H9 (cell line): ENCODE measurements around the gene EPS15. TPM values are rescaled to one million over a fixed set of nuclear protein-coding genes. Genes with fewer than 3 reads are reported as not detected.

Experiments
- DNase-seq: peaks from one replicate; pipeline ENCODE4 v3.0.0-alpha.2; 2017
- H2AFZ ChIP-seq: one replicate; pipeline ENCODE4 v1.6.1; 2013; ENCODE audit warnings: mild to moderate bottlenecking, low read length, control low read depth, moderate library complexity
- H2AK5ac ChIP-seq: 2 replicates; pipeline ENCODE4 v1.6.1; 2013; ENCODE audit warnings: low read length, control low read depth, mixed read lengths; ENCODE audit not compliant: insufficient read length
- H2BK120ac ChIP-seq: one replicate; pipeline ENCODE4 v1.6.1; 2013; ENCODE audit warnings: low read depth, mild to moderate bottlenecking, low read length, control low read depth, inconsistent platforms; ENCODE audit not compliant: poor library complexity, severe bottlenecking
- H2BK12ac ChIP-seq: 2 replicates; pipeline ENCODE4 v1.6.1; 2013; ENCODE audit warnings: low read length, control low read depth, mixed read lengths, low read depth; ENCODE audit not compliant: insufficient read length
- H2BK15ac ChIP-seq: 2 replicates; pipeline ENCODE4 v1.6.1; 2013; ENCODE audit warnings: low read depth, low read length, control low read depth
- H2BK20ac ChIP-seq: one replicate; pipeline ENCODE4 v1.6.1; 2013; ENCODE audit warnings: low read depth, mild to moderate bottlenecking, low read length, control low read depth, inconsistent platforms; ENCODE audit not compliant: poor library complexity, severe bottlenecking
- H2BK5ac ChIP-seq: 2 replicates; pipeline ENCODE4 v1.6.1; 2013; ENCODE audit warnings: low read length, control low read depth, mixed read lengths; ENCODE audit not compliant: insufficient read length
- H3K14ac ChIP-seq: 2 replicates; pipeline ENCODE4 v1.6.1; 2013; ENCODE audit warnings: low read length, control low read depth; ENCODE audit not compliant: insufficient read depth
- H3K18ac ChIP-seq: 2 replicates; pipeline ENCODE4 v1.6.1; 2013; ENCODE audit warnings: low read depth, mild to moderate bottlenecking, mixed read lengths, low read length, control low read depth; ENCODE audit not compliant: insufficient read length
- H3K23ac ChIP-seq: 2 replicates; pipeline ENCODE4 v1.6.1; 2013; ENCODE audit warnings: low read length, control low read depth, mixed read lengths, low read depth; ENCODE audit not compliant: insufficient read length
- H3K23me2 ChIP-seq: 2 replicates; pipeline ENCODE4 v1.6.1; 2013; ENCODE audit warnings: low read depth, mild to moderate bottlenecking, mixed read lengths, low read length, control low read depth; ENCODE audit not compliant: insufficient read length, poor library complexity, severe bottlenecking
- H3K27ac ChIP-seq: 2 replicates; pipeline ENCODE4 v1.5.1; 2013; ENCODE audit warnings: low read length, control low read depth, mixed read lengths, low read depth; ENCODE audit not compliant: insufficient read length
- H3K27me3 ChIP-seq: 2 replicates; pipeline ENCODE4 v1.6.1; 2013; ENCODE audit warnings: low read length, control low read depth, inconsistent platforms; ENCODE audit not compliant: insufficient read depth
- H3K4ac ChIP-seq: 2 replicates; pipeline ENCODE4 v1.6.1; 2013; ENCODE audit warnings: low read depth, mild to moderate bottlenecking, control low read depth, inconsistent platforms, low read length, moderate library complexity
- H3K4me1 ChIP-seq: 2 replicates; pipeline ENCODE4 v1.6.1; 2013; ENCODE audit warnings: low read length, control low read depth, inconsistent platforms; ENCODE audit not compliant: insufficient read depth
- H3K4me2 ChIP-seq: 2 replicates; pipeline ENCODE4 v1.6.1; 2013; ENCODE audit warnings: low read length, control low read depth, mixed read lengths; ENCODE audit not compliant: insufficient read length, insufficient read depth
- H3K56ac ChIP-seq: 2 replicates; pipeline ENCODE4 v1.6.1; 2013; ENCODE audit warnings: low read depth, mild to moderate bottlenecking, mixed read lengths, low read length, control low read depth; ENCODE audit not compliant: insufficient read length
- H3K79me1 ChIP-seq: 2 replicates; pipeline ENCODE4 v1.6.1; 2013; ENCODE audit warnings: low read depth, mild to moderate bottlenecking, moderate library complexity, low read length, control low read depth, inconsistent platforms; ENCODE audit not compliant: insufficient read depth, poor library complexity, severe bottlenecking
- H3K79me2 ChIP-seq: 2 replicates; pipeline ENCODE4 v1.6.1; 2013; ENCODE audit warnings: low read length, control low read depth, inconsistent platforms; ENCODE audit not compliant: insufficient read depth
- H3K9ac ChIP-seq: 2 replicates; pipeline ENCODE4 v1.6.1; 2013; ENCODE audit warnings: low read length, control low read depth, mixed read lengths; ENCODE audit not compliant: insufficient read length; ENCODE audit errors: extremely low read depth
- H3K9me3 ChIP-seq: one replicate; pipeline ENCODE4 v1.6.1; 2013; ENCODE audit warnings: low read depth, low read length, inconsistent platforms; ENCODE audit not compliant: control insufficient read depth
- H3T11ph ChIP-seq: one replicate; pipeline ENCODE4 v1.6.1; 2013; ENCODE audit warnings: mild to moderate bottlenecking, low read length, control low read depth, inconsistent platforms
- H4K20me1 ChIP-seq: one replicate; pipeline ENCODE4 v1.6.1; 2013; ENCODE audit not compliant: control insufficient read depth, insufficient read length, insufficient read depth
- H4K5ac ChIP-seq: 2 replicates; pipeline ENCODE4 v1.6.1; 2013; ENCODE audit warnings: low read depth, mild to moderate bottlenecking, mixed read lengths, low read length, control low read depth; ENCODE audit not compliant: insufficient read length
- H4K8ac ChIP-seq: replicated peaks from 2 replicates; pipeline ENCODE4 v1.6.1; 2013; ENCODE audit warnings: low read length, control low read depth, mixed read lengths, low read depth; ENCODE audit not compliant: insufficient read length
- H4K91ac ChIP-seq: 2 replicates; pipeline ENCODE4 v1.6.1; 2013; ENCODE audit warnings: low read depth, mild to moderate bottlenecking, moderate library complexity, mixed read lengths, low read length, control low read depth; ENCODE audit not compliant: insufficient read length
- H3K27ac Mint-ChIP-seq, 3 experiments: 2 replicates in 2 of 3; 3 replicates in 1 of 3; pipeline ENCODE4 v1.8.0; 2020 to 2021; ENCODE audit warnings: mixed read lengths in 3 of 3, mild to moderate bottlenecking in 1 of 3, moderate library complexity in 1 of 3
- H3K27me3 Mint-ChIP-seq: 2 replicates; pipeline ENCODE4 v1.8.0; 2021; ENCODE audit warnings: low read depth, mild to moderate bottlenecking, moderate library complexity, mixed read lengths
- H3K36me3 Mint-ChIP-seq, 3 experiments: 2 replicates in 2 of 3; 3 replicates in 1 of 3; pipeline ENCODE4 v1.8.0; 2020 to 2021; ENCODE audit warnings: low read depth in 3 of 3, mixed read lengths in 3 of 3; ENCODE audit not compliant: insufficient read depth in 1 of 3
- H3K4me1 Mint-ChIP-seq, 2 experiments: 2 replicates each; pipeline ENCODE4 v1.8.0; 2020; ENCODE audit warnings: mixed read lengths in 2 of 2
- H3K4me3 Mint-ChIP-seq, 2 experiments: 2 replicates in 1 of 2; 3 replicates in 1 of 2; pipeline ENCODE4 v1.8.0; 2020 to 2021; ENCODE audit warnings: mild to moderate bottlenecking in 2 of 2, mixed read lengths in 2 of 2, moderate library complexity in 1 of 2
- H3K9me3 Mint-ChIP-seq, 2 experiments: 2 replicates in 1 of 2; 3 replicates in 1 of 2; pipeline ENCODE4 v1.8.0; 2020; ENCODE audit warnings: mild to moderate bottlenecking in 2 of 2, mixed read lengths in 2 of 2, moderate library complexity in 1 of 2
- WGBS: extraction: QIAGEN DNeasy Blood & Tissue Kit; methylation state at CpG from one replicate; pipeline ENCODE4 v1.1.7; 2013; ENCODE audit warnings: missing lambda C conversion rate, low lambda C conversion rate, mixed read lengths; ENCODE audit not compliant: insufficient read length; ENCODE audit errors: extremely low coverage; 5-methylcytosine and 5-hydroxymethylcytosine counted together
- total RNA-seq: library from RNA; stranded (reverse); gene quantifications from 2 replicates; pipeline ENCODE4 v1.2.1, GENCODE V29; 2021
- TF ChIP-seq, protein P1 (sequence below): fragments of 200-600 bp; sonication (generic); conservative IDR thresholded peaks from 3 replicates; pipeline ENCODE4 v1.8.0; 2021; ENCODE audit warnings: antibody characterized with exemption, mild to moderate bottlenecking

EPS15 gene
- total RNA-seq, 1 experiment from 2014 or later = 44.1 TPM

GRCh38 chr1:51497340-51497739 lies 21.7 kb downstream of the EPS15 start:
- Histone ChIP-seq H3K23me2 (no peaks in the 10 kb centered on the region), H2AK5ac (no peak overlapping the region), H2BK12ac (no peak overlapping the region), H2BK5ac (no peak overlapping the region), H3K14ac (no peak overlapping the region), H3K9ac (no peak overlapping the region), H2AFZ (no peak overlapping the region), H3K4me2 (no peak overlapping the region), H3K27me3 (no peaks in the 10 kb centered on the region), H3K79me1 (no peaks in the 10 kb centered on the region), H4K8ac (no peak overlapping the region), H4K20me1 (no peaks in the 10 kb centered on the region), H3K9me3 (no peaks in the 10 kb centered on the region), H3K27ac (no peak overlapping the region), H4K5ac (no peak overlapping the region), H2BK20ac (no peak overlapping the region), H2BK15ac (no peak overlapping the region), H3K4ac (no peak overlapping the region), H4K91ac (no peak overlapping the region), H3K18ac (no peak overlapping the region), H3K56ac (no peak overlapping the region), H3K4me1 (no peaks in the 10 kb centered on the region), H3K23ac (no peak overlapping the region), H3T11ph (no peak overlapping the region), H3K79me2 (peaks cover 6% of the 10 kb centered on the region; the same call in 1 of the 2 replicates), H2BK120ac (no peak overlapping the region)
- H3K4me3 Mint-ChIP-seq = no peak overlapping the region
- TF ChIP-seq, protein P1, sequence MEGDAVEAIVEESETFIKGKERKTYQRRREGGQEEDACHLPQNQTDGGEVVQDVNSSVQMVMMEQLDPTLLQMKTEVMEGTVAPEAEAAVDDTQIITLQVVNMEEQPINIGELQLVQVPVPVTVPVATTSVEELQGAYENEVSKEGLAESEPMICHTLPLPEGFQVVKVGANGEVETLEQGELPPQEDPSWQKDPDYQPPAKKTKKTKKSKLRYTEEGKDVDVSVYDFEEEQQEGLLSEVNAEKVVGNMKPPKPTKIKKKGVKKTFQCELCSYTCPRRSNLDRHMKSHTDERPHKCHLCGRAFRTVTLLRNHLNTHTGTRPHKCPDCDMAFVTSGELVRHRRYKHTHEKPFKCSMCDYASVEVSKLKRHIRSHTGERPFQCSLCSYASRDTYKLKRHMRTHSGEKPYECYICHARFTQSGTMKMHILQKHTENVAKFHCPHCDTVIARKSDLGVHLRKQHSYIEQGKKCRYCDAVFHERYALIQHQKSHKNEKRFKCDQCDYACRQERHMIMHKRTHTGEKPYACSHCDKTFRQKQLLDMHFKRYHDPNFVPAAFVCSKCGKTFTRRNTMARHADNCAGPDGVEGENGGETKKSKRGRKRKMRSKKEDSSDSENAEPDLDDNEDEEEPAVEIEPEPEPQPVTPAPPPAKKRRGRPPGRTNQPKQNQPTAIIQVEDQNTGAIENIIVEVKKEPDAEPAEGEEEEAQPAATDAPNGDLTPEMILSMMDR = no peak
- H3K36me3 Mint-ChIP-seq = peaks cover 12 to 19% (median 16%) of the 10 kb centered on the region in 3 experiments
- WGBS = no CpG with 5 or more reads among the region's 5 CpGs
- peaks cover 0 to 9% of the 10 kb centered on the region in 2 experiments; a peak in 4 of 5 replicates for H3K9me3 Mint-ChIP-seq
- DNase-seq = no peak
- peaks cover 0 to 4% of the 10 kb centered on the region in 2 experiments; a peak in 3 of 4 replicates for H3K4me1 Mint-ChIP-seq
- no peak overlapping the region for H3K27ac Mint-ChIP-seq
- H3K27me3 Mint-ChIP-seq = no peaks in the 10 kb centered on the region
